GM19468 (cell line): Measurements from ENCODE around the gene NFKBIL1.
A peak's percentile ranks its signal among the peaks of the same experiment; 100 is the strongest.

Source experiments
- ATAC-seq: cut with Tn5 transposase; IDR thresholded peaks from one replicate; pipeline ENCODE4 v1.9.1; 2021; ENCODE audit warnings: mild to moderate bottlenecking, moderate library complexity, moderate number of reproducible peaks; ENCODE audit not compliant: unreplicated experiment; ENCODE audit errors: extremely low read depth

The NFKBIL1 gene

GRCh38 chr6:31558631-31559500, 11.5 kb downstream of the NFKBIL1 start:
- ATAC-seq, result no peak

GRCh38 chr6:31559606-31559957, 12.2 kb downstream of the NFKBIL1 start:
- ATAC-seq, result no peak

GRCh38 chr6:31559958-31560696, 12.7 kb downstream of the NFKBIL1 start:
- ATAC-seq, result peak; percentile 51

GRCh38 chr6:31560697-31561058, 13.3 kb downstream of the NFKBIL1 start:
- no peak for ATAC-seq

- no peak for ATAC-seq
Observed at GRCh38 chr6:31567531-31568370, 20.3 kb downstream of the NFKBIL1 start.

GRCh38 chr6:31568537-31568961, 21.1 kb downstream of the NFKBIL1 start:
- peak; percentile 67 for ATAC-seq

- ATAC-seq, result no peak
Observed at GRCh38 chr6:31569861-31570536, 22.6 kb downstream of the NFKBIL1 start.

- ATAC-seq, result no peak
Observed at GRCh38 chr6:31572041-31572911, 24.9 kb downstream of the NFKBIL1 start, which contains the start of gene LTA. Gene LTA (plus strand): TSS chr6:31572289. CDS start chr6:31572743, 454 bp downstream.

- ATAC-seq, result no peak
Observed at GRCh38 chr6:31573239-31574105, 26.1 kb downstream of the NFKBIL1 start.

GRCh38 chr6:31574106-31575061, 27.0 kb downstream of the NFKBIL1 start:
- no peak for ATAC-seq

- no peak for ATAC-seq
Observed at GRCh38 chr6:31575335-31575901, 28.0 kb downstream of the NFKBIL1 start, which contains the start of gene TNF. Gene TNF (plus strand): TSS chr6:31575565. CDS start chr6:31575742, 177 bp downstream.

GRCh38 chr6:31575952-31576685, 28.7 kb downstream of the NFKBIL1 start:
- ATAC-seq, result no peak

- ATAC-seq, result no peak
Observed at GRCh38 chr6:31576897-31577578, 29.6 kb downstream of the NFKBIL1 start.

GRCh38 chr6:31577579-31577966, 30.2 kb downstream of the NFKBIL1 start:
- no peak for ATAC-seq
